Measurements from ENCODE around the gene MEF2D.

Gene MEF2D

GRCh38 chr1:156444407-156445001 is 56.1 kb downstream of the MEF2D start:
- peak; percentile 71 for DNase-seq (ENCODE audit: low spot score)

- DNase-seq (ENCODE audit: low spot score) = no peak
These were observed 57.3 kb downstream of the MEF2D start for GRCh38 chr1:156443286-156443685.

- DNase-seq (ENCODE audit: low spot score) = no peak
These were observed 59.7 kb downstream of the MEF2D start for GRCh38 chr1:156440654-156441437.

- no peak for DNase-seq (ENCODE audit: low spot score)
These were observed 60.8 kb downstream of the MEF2D start for GRCh38 chr1:156439777-156440183.

- DNase-seq (ENCODE audit: low spot score) = no peak
These were observed 61.4 kb downstream of the MEF2D start for GRCh38 chr1:156439036-156439776.

- DNase-seq (ENCODE audit: low spot score) = no peak
These were observed 62.1 kb downstream of the MEF2D start for GRCh38 chr1:156438278-156438987.

- DNase-seq (ENCODE audit: low spot score) = no peak
These were observed 63.3 kb downstream of the MEF2D start for GRCh38 chr1:156437037-156437867.

GRCh38 chr1:156436141-156437036 is 64.2 kb downstream of the MEF2D start:
- no peak for DNase-seq (ENCODE audit: low spot score)

GRCh38 chr1:156435545-156436140 is 64.9 kb downstream of the MEF2D start:
- no peak for DNase-seq (ENCODE audit: low spot score)

GRCh38 chr1:156434989-156435544 is 65.5 kb downstream of the MEF2D start:
- no peak for DNase-seq (ENCODE audit: low spot score)

- DNase-seq (ENCODE audit: low spot score) = no peak
These were observed 67.0 kb downstream of the MEF2D start for GRCh38 chr1:156433602-156434001.

GRCh38 chr1:156433032-156433431 is 67.5 kb downstream of the MEF2D start:
- DNase-seq (ENCODE audit: low spot score) = no peak

GRCh38 chr1:156432669-156433018 is 67.9 kb downstream of the MEF2D start:
- no peak for DNase-seq (ENCODE audit: low spot score)

GRCh38 chr1:156431769-156432668 is 68.6 kb downstream of the MEF2D start:
- no peak for DNase-seq (ENCODE audit: low spot score)

- no peak for DNase-seq (ENCODE audit: low spot score)
These were observed 69.2 kb downstream of the MEF2D start for GRCh38 chr1:156431366-156431765.

GRCh38 chr1:156430866-156431265 is 69.7 kb downstream of the MEF2D start:
- no peak for DNase-seq (ENCODE audit: low spot score)

GRCh38 chr1:156430303-156430702 is 70.3 kb downstream of the MEF2D start:
- no peak for DNase-seq (ENCODE audit: low spot score)

GRCh38 chr1:156429313-156430060 is 71.1 kb downstream of the MEF2D start:
- no peak for DNase-seq (ENCODE audit: low spot score)

Data from cerebellar cortex (tissue), 1 donor.